Measurements from ENCODE around the gene SLC35B2. TPM values are rescaled to one million over a fixed set of nuclear protein-coding genes. Genes with fewer than 3 reads are reported as not detected.

Gene SLC35B2
- total and polyA plus RNA-seq, 2 experiments from 2014 or later: 14.0 to 30.9 TPM

GRCh38 chr6:44221961-44222335 lies 35.4 kb downstream of the SLC35B2 start (continued):
- TF ChIP-seq REST (IDR thresholded peaks at IDR 0.05; ENCODE audit: unreplicated experiment): no peak
- no peak for TF ChIP-seq CREB1 (CRISPR knock-in tag; IDR thresholded peaks at IDR 0.05; ENCODE audit: low read depth)

DNA sequence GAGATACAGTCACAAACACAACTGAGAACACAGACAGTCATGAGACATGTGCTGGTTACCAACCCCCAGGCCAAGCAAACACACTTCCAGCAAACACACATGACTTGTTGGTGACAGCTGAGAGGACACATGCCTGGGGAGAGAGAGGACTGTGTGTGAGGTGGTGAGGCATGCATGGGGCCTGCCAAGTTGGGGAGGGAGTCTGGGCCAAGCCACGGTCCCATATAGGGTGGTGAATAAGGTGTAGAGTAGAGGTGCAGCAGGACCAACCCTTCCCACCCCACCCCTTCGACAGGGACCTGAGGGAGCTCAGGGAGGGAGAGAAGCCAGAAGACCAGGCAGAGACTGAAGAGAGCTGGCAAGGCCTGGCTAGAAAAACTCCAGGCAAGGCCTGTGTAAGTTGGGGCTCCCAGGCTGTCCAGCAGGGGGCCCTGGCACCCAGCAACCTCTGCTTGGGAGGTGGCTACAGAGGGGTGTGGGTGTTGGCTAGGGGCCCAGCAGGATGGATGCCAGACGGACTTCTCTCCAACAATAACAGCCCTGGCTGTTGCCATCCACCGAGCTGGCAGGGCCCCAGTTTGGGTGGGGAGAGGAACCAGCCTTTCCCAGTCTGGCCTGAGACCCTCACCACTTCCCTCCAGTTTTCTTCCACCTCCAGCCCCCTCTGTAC lies 35.9 kb downstream of the SLC35B2 start:
- H4K20me1 ChIP-seq (replicated peaks; ENCODE audit: insufficient read depth): peaks cover 23% of the 10 kb centered on the region
- H3K27ac ChIP-seq (ENCODE audit: low read depth): no peak overlapping the region
- H3K9me2 ChIP-seq (ENCODE audit: insufficient read depth): no peaks in the 10 kb centered on the region
- no peaks in the 10 kb centered on the region for H3K27me3 ChIP-seq (ENCODE audit: insufficient read depth)
- ATAC-seq: peak; percentile 2
- H3K9me3 Mint-ChIP-seq: no peaks in the 10 kb centered on the region
- H3F3A ChIP-seq (replicated peaks; ENCODE audit: low read depth): peaks cover 45% of the 10 kb centered on the region
- H3K4me3 ChIP-seq: no peak overlapping the region
- peaks cover 29% of the 10 kb centered on the region for H3K79me2 ChIP-seq (replicated peaks; ENCODE audit: insufficient read depth)
- H2AFZ ChIP-seq: no peak overlapping the region
- peaks cover 13% of the 10 kb centered on the region; the same call in 2 of the 3 replicates for H3K36me3 Mint-ChIP-seq (ENCODE audit: low read depth)
- no peaks in the 10 kb centered on the region for H3K36me3 ChIP-seq (ENCODE audit: insufficient read depth)
- DNase-seq (ENCODE audit: low spot score): peak; percentile 81
- H3K4me1 ChIP-seq (ENCODE audit: insufficient read depth): peaks cover 65% of the 10 kb centered on the region
- peak overlapping the region; percentile 74 for H3K27ac Mint-ChIP-seq
- no peak for TF ChIP-seq EZH2 (IDR thresholded peaks at IDR 0.05; ENCODE audit: low read depth, unreplicated experiment)
- TF ChIP-seq, protein P1, sequence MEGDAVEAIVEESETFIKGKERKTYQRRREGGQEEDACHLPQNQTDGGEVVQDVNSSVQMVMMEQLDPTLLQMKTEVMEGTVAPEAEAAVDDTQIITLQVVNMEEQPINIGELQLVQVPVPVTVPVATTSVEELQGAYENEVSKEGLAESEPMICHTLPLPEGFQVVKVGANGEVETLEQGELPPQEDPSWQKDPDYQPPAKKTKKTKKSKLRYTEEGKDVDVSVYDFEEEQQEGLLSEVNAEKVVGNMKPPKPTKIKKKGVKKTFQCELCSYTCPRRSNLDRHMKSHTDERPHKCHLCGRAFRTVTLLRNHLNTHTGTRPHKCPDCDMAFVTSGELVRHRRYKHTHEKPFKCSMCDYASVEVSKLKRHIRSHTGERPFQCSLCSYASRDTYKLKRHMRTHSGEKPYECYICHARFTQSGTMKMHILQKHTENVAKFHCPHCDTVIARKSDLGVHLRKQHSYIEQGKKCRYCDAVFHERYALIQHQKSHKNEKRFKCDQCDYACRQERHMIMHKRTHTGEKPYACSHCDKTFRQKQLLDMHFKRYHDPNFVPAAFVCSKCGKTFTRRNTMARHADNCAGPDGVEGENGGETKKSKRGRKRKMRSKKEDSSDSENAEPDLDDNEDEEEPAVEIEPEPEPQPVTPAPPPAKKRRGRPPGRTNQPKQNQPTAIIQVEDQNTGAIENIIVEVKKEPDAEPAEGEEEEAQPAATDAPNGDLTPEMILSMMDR (conservative IDR thresholded peaks at IDR 0.05; ENCODE audit: low read depth in 2 of 2): peak; percentile 62 to 77
- H3K4me3 Mint-ChIP-seq: 0 out of 3 replicates have a peak overlapping the region, but pooled peaks have one; percentile 1
- peak overlapping the region; percentile 66; the same call in 1 of the 2 replicates for H3K4me2 ChIP-seq
- peaks cover 35% of the 10 kb centered on the region for H3K27me3 Mint-ChIP-seq (ENCODE audit: insufficient read depth, low read depth, poor library complexity)
- peaks cover 72% of the 10 kb centered on the region for H3K4me1 Mint-ChIP-seq

DNA sequence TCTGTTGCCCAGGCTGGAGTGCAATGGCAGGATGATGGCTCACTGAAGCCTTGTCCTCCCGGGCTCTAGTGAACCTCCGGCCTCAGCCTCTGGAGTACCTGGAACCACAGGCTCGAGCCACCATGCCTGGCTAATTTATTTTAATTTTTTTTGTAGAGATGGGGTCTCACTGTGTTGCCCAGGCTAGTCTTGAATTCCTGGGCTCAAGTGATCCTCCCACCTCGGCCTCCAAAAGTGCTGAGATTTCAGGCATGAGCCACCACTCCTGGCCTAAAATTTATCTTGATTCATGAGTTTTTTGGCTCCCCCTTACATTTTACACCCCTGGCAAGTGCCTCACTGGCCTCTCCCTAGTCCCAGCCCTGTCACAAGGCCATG lies 36.4 kb downstream of the SLC35B2 start:
- Histone ChIP-seq H3F3A (replicated peaks; ENCODE audit: low read depth) (peaks cover 45% of the 10 kb centered on the region), H3K4me3 (no peak overlapping the region), H3K79me2 (replicated peaks; ENCODE audit: insufficient read depth) (peaks cover 24% of the 10 kb centered on the region), H3K36me3 (ENCODE audit: insufficient read depth) (no peaks in the 10 kb centered on the region), H3K9me2 (ENCODE audit: insufficient read depth) (no peaks in the 10 kb centered on the region), H3K4me2 (no peak overlapping the region), H3K27me3 (ENCODE audit: insufficient read depth) (no peaks in the 10 kb centered on the region), H2AFZ (no peak overlapping the region), H3K4me1 (ENCODE audit: insufficient read depth) (peaks cover 65% of the 10 kb centered on the region), H4K20me1 (replicated peaks; ENCODE audit: insufficient read depth) (peaks cover 18% of the 10 kb centered on the region), H3K27ac (ENCODE audit: low read depth) (no peak overlapping the region)
- peaks cover 71% of the 10 kb centered on the region for H3K4me1 Mint-ChIP-seq
- DNase-seq (ENCODE audit: low spot score) (no peak), ATAC-seq (no peak)
- H3K27ac Mint-ChIP-seq: peak overlapping the region; percentile 33; the same call in 1 of the 2 replicates
- H3K9me3 Mint-ChIP-seq: no peaks in the 10 kb centered on the region
- peaks cover 32% of the 10 kb centered on the region for H3K27me3 Mint-ChIP-seq (ENCODE audit: insufficient read depth, low read depth, poor library complexity)
- 0 out of 3 replicates have a peak overlapping the region, but pooled peaks have one; percentile 1 for H3K4me3 Mint-ChIP-seq
- peaks cover 13% of the 10 kb centered on the region; the same call in 2 of the 3 replicates for H3K36me3 Mint-ChIP-seq (ENCODE audit: low read depth)
- TF ChIP-seq EZH2phosphoT487 (IDR thresholded peaks at IDR 0.05; ENCODE audit: unreplicated experiment): no peak
- TF ChIP-seq ZNF331 (CRISPR knock-in tag; IDR thresholded peaks at IDR 0.05; ENCODE audit: low read depth): no peak
- no peak for TF ChIP-seq ZNF462 (CRISPR knock-in tag; IDR thresholded peaks at IDR 0.05)

All from GM23338 (cell line).